Loucy (cell line): ENCODE measurements around the gene RAB40B.

ENCODE experiments used
- H2AFZ ChIP-seq: fragments of 200-600 bp; sonication (generic); 2 replicates; pipeline ENCODE4 v1.6.0; 2016; ENCODE audit warnings: antibody characterized with exemption, mild to moderate bottlenecking, low read length, moderate library complexity
- H3F3A ChIP-seq: fragments of 200-600 bp; 2 replicates; pipeline ENCODE4 v1.6.0; 2016; ENCODE audit warnings: antibody characterized with exemption, low read depth, mild to moderate bottlenecking
- H3K27me3 ChIP-seq: fragments of 200-600 bp; sonication (generic); 2 replicates; pipeline ENCODE4 v1.6.1; 2014; ENCODE audit warnings: low read length, mild to moderate bottlenecking; ENCODE audit not compliant: insufficient read depth, poor library complexity, severe bottlenecking
- H3K36me3 ChIP-seq: fragments of 200-600 bp; sonication (generic); 2 replicates; pipeline ENCODE4 v1.6.1; 2016; ENCODE audit warnings: low read length; ENCODE audit not compliant: insufficient read depth
- H3K4me1 ChIP-seq: fragments of 200-600 bp; sonication (generic); 2 replicates; pipeline ENCODE4 v1.5.1; 2014; ENCODE audit warnings: low read length, mild to moderate bottlenecking; ENCODE audit not compliant: insufficient read depth, poor library complexity, severe bottlenecking
- H3K4me2 ChIP-seq: fragments of 200-600 bp; sonication (generic); 2 replicates; pipeline ENCODE4 v1.6.0; 2014; ENCODE audit warnings: antibody characterized with exemption, low read length, low read depth, mild to moderate bottlenecking; ENCODE audit not compliant: poor library complexity, severe bottlenecking
- H3K4me3 ChIP-seq: fragments of 200-600 bp; sonication (generic); 2 replicates; pipeline ENCODE4 v1.5.1; 2014; ENCODE audit warnings: low read length, mild to moderate bottlenecking, mixed read lengths; ENCODE audit not compliant: poor library complexity, severe bottlenecking
- H3K79me2 ChIP-seq: fragments of 200-600 bp; sonication (generic); 2 replicates; pipeline ENCODE4 v1.6.1; 2014; ENCODE audit warnings: low read length; ENCODE audit not compliant: insufficient read depth
- H3K9ac ChIP-seq: fragments of 200-600 bp; sonication (generic); 2 replicates; pipeline ENCODE4 v1.6.0; 2014; ENCODE audit warnings: mild to moderate bottlenecking, low read depth, low read length, moderate library complexity; ENCODE audit not compliant: poor library complexity, severe bottlenecking
- H3K9me2 ChIP-seq: fragments of 200-600 bp; sonication (generic); replicated peaks from 2 replicates; pipeline ENCODE4 v1.6.1; 2016; ENCODE audit warnings: low read depth, low read length, mixed read lengths
- H3K9me3 ChIP-seq: fragments of 200-600 bp; sonication (generic); 2 replicates; pipeline ENCODE4 v1.6.1; 2014; ENCODE audit warnings: mild to moderate bottlenecking, antibody characterized with exemption, low read length, low read depth; ENCODE audit not compliant: insufficient read depth
- H4K20me1 ChIP-seq: fragments of 200-600 bp; sonication (generic); 2 replicates; pipeline ENCODE4 v1.6.0; 2014; ENCODE audit warnings: antibody characterized with exemption, low read length, mild to moderate bottlenecking; ENCODE audit not compliant: insufficient read depth, poor library complexity, severe bottlenecking
- EZH2phosphoT487 ChIP-seq: fragments of 200-600 bp; IDR thresholded peaks from 2 replicates; pipeline ENCODE4 v1.6.1; 2018; ENCODE audit warnings: antibody characterized with exemption, mild to moderate bottlenecking, moderate library complexity, borderline replicate concordance
- TF ChIP-seq, protein P1 (sequence below): fragments of 200-600 bp; sonication (generic); conservative IDR thresholded peaks from 2 replicates; pipeline ENCODE4 v1.5.1; 2014; ENCODE audit warnings: mild to moderate bottlenecking, antibody characterized with exemption, low read length

The RAB40B gene

DNA sequence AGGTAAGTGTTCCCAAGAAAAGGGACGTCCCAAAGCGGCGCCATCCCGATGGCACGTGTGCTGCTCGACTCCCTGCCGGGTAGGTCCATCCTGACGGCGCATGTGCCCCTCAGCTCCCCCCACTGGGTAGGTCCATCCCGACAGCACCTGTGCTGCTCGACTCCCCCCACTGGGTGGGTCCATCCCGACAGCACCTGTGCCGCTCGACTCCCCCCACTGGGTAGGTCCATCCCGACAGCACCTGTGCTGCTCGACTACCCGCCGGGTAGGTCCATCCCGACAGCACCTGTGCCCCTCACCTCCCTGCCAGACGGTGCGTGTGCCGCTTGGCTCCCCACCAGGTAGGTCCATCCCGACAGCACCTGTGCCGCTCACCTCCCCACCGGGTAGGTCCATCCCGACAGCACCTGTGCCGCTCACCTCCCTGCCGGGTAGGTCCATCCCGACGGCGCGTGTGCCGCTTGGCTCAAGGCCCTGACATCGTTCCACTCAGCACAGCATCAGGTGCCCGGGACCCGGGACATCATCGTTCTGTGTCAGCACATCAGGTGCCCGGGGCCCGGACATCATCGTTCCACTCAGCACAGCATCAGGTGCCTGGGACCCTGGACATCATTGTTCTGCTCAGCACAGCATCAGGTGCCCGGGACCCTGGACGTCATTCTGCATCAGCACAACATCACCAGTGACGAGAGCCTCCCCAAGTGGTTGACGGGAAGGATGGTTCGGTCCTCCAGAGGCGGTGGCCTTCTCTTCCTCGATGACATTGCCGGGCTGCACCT lies 31.2 kb upstream of the RAB40B start:
- H2AFZ ChIP-seq = no peak overlapping the region
- H3K27me3 ChIP-seq = no peaks in the 10 kb centered on the region
- H3K9ac ChIP-seq = no peak overlapping the region
- H3K79me2 ChIP-seq = no peaks in the 10 kb centered on the region
- H4K20me1 ChIP-seq = no peaks in the 10 kb centered on the region
- H3F3A ChIP-seq = no peaks in the 10 kb centered on the region
- TF ChIP-seq EZH2phosphoT487 = no peak
- TF ChIP-seq, protein P1, sequence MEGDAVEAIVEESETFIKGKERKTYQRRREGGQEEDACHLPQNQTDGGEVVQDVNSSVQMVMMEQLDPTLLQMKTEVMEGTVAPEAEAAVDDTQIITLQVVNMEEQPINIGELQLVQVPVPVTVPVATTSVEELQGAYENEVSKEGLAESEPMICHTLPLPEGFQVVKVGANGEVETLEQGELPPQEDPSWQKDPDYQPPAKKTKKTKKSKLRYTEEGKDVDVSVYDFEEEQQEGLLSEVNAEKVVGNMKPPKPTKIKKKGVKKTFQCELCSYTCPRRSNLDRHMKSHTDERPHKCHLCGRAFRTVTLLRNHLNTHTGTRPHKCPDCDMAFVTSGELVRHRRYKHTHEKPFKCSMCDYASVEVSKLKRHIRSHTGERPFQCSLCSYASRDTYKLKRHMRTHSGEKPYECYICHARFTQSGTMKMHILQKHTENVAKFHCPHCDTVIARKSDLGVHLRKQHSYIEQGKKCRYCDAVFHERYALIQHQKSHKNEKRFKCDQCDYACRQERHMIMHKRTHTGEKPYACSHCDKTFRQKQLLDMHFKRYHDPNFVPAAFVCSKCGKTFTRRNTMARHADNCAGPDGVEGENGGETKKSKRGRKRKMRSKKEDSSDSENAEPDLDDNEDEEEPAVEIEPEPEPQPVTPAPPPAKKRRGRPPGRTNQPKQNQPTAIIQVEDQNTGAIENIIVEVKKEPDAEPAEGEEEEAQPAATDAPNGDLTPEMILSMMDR = no peak
- no peaks in the 10 kb centered on the region for H3K4me1 ChIP-seq
- no peaks in the 10 kb centered on the region; the same call in 1 of the 2 replicates for H3K36me3 ChIP-seq
- H3K9me2 ChIP-seq = no peaks in the 10 kb centered on the region
- H3K4me2 ChIP-seq = no peak overlapping the region
- no peak overlapping the region for H3K4me3 ChIP-seq
- H3K9me3 ChIP-seq = no peaks in the 10 kb centered on the region; the same call in 1 of the 2 replicates

DNA sequence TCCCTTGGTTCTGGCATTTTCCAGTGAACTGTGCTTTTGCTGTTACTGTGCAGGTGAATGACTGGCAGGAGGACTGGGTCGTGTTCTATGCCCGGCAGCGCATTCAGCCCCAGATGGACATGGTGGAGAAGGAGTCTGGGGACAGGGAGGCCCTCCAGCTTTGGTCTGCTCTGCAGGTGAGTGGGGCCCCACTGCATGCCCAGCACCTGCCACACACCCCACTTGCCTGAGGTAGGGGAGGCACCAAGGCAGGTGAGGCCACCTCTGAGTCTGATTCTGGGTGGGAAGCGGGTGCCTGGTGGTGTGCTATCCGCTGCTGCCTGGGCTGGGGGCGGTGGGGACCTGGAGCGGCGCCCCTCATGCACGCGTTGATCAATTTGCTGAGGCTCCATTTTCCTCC lies 27.9 kb upstream of the RAB40B start:
- H3K27me3 ChIP-seq = no peaks in the 10 kb centered on the region
- H2AFZ ChIP-seq = no peak overlapping the region
- H3K9ac ChIP-seq = no peak overlapping the region
- H3K4me1 ChIP-seq = no peaks in the 10 kb centered on the region
- H3K79me2 ChIP-seq = no peaks in the 10 kb centered on the region
- H3K9me2 ChIP-seq = no peaks in the 10 kb centered on the region
- TF ChIP-seq EZH2phosphoT487 = no peak
- TF ChIP-seq, protein P1 = no peak
- H3K9me3 ChIP-seq = no peaks in the 10 kb centered on the region
- no peaks in the 10 kb centered on the region for H3F3A ChIP-seq
- no peaks in the 10 kb centered on the region; the same call in 1 of the 2 replicates for H3K36me3 ChIP-seq
- no peak overlapping the region for H3K4me2 ChIP-seq
- H4K20me1 ChIP-seq = no peaks in the 10 kb centered on the region
- H3K4me3 ChIP-seq = no peak overlapping the region

DNA sequence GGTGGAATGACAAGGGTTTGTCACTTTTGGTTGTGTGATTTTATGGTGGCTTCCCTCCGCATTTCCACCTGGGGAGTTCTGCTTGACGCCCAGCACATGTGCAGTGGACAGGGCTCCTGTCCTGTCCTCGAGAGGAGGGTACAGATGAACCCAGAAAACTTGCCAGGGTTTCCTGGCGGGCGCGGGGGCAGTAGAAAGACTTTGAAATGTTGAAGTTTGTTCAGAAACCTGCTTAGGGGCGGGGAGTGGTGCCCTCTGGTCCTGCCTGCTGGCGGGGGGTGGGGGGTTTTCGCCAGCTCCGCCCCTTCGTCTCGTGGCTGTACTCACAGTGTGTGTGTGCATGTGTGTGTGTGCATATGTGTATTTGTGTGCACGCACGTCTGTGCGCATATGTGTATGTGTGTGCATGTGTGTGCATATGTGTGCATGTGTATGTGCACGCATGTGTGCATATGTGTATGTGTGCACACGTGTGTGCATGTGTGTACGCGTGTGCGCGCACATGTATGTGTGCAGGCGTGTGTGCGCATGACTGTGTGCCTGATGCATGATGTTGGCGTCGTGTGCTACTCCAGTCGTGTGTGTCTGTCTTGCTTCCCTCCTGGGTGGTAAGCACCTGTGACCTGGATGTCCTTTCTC lies 24.8 kb upstream of the RAB40B start:
- H3K36me3 ChIP-seq = peaks cover 4% of the 10 kb centered on the region; the same call in 1 of the 2 replicates
- no peaks in the 10 kb centered on the region for H3K9me3 ChIP-seq
- no peaks in the 10 kb centered on the region for H3F3A ChIP-seq
- H3K4me3 ChIP-seq = no peak overlapping the region
- H3K4me2 ChIP-seq = no peak overlapping the region
- H3K79me2 ChIP-seq = peaks cover 7% of the 10 kb centered on the region
- H3K27me3 ChIP-seq = no peaks in the 10 kb centered on the region
- peaks cover 3% of the 10 kb centered on the region for H3K4me1 ChIP-seq
- H3K9ac ChIP-seq = no peak overlapping the region
- no peak overlapping the region for H2AFZ ChIP-seq
- no peaks in the 10 kb centered on the region for H3K9me2 ChIP-seq
- TF ChIP-seq EZH2phosphoT487 = no peak
- TF ChIP-seq, protein P1 = no peak
- no peaks in the 10 kb centered on the region for H4K20me1 ChIP-seq
